ENCODE results near the gene RAPGEF6. TPM values are rescaled to one million over a fixed set of nuclear protein-coding genes. Genes with fewer than 3 reads are reported as not detected.
A peak's percentile ranks its signal among the peaks of the same experiment; 100 is the strongest.

RAPGEF6 gene
- total RNA-seq, 1 experiment from 2014 or later = 26.1 TPM

DNA sequence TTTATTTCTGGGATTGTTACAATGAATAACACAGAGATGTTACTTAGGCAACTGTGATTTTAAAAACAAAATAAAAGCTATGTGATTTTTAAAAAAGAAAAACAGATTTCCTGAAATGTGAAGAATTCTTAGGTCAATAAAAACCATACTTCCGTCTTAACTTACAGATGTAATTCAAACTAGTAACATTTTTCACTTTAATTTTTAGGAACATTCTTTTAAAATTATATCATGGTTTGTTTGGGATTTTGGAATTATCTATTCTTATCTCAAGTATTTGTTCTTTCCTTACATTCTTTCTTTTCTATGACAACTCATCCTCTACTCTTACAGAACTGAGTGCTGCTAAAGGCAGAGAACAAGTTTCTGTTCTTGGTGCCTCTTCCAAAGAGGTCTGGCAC lies 159.5 kb downstream of the RAPGEF6 start:
- Histone ChIP-seq H3K36me3 (ENCODE audit: insufficient read depth, low read length, poor library complexity, severe bottlenecking) (peaks cover 6% of the 10 kb centered on the region), H3K27ac (ENCODE audit: low read depth, low read length, poor library complexity, severe bottlenecking) (no peak overlapping the region), H3K4me3 (ENCODE audit: low read depth, low read length, poor library complexity, severe bottlenecking) (no peak overlapping the region), H3K4me1 (ENCODE audit: insufficient read depth, low read length, poor library complexity, severe bottlenecking) (peaks cover 5% of the 10 kb centered on the region), H3K9me3 (ENCODE audit: low read depth, low read length, poor library complexity, severe bottlenecking) (no peaks in the 10 kb centered on the region), H3K27me3 (replicated peaks; ENCODE audit: insufficient read depth, low read depth, low read length, poor library complexity) (no peaks in the 10 kb centered on the region)
- ChIA-PET POLR2A (ENCODE audit: low non-redundant PET) (no interaction called here), CTCF (no interaction called here)
- BruUV-seq (replicated peaks) = no TSS peak
- no peak for TF ChIP-seq EZH2 (IDR thresholded peaks at IDR 0.05; ENCODE audit: borderline replicate concordance, low read depth, low read length, poor library complexity, severe bottlenecking)
- TF ChIP-seq, protein P1, sequence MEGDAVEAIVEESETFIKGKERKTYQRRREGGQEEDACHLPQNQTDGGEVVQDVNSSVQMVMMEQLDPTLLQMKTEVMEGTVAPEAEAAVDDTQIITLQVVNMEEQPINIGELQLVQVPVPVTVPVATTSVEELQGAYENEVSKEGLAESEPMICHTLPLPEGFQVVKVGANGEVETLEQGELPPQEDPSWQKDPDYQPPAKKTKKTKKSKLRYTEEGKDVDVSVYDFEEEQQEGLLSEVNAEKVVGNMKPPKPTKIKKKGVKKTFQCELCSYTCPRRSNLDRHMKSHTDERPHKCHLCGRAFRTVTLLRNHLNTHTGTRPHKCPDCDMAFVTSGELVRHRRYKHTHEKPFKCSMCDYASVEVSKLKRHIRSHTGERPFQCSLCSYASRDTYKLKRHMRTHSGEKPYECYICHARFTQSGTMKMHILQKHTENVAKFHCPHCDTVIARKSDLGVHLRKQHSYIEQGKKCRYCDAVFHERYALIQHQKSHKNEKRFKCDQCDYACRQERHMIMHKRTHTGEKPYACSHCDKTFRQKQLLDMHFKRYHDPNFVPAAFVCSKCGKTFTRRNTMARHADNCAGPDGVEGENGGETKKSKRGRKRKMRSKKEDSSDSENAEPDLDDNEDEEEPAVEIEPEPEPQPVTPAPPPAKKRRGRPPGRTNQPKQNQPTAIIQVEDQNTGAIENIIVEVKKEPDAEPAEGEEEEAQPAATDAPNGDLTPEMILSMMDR (conservative IDR thresholded peaks at IDR 0.05; ENCODE audit: low read depth, low read length) = no peak
- no peak for DNase-seq (ENCODE audit: low spot score)
- intact Hi-C loops (cut with micrococcal nuclease; ENCODE audit: unreplicated experiment) = no loop called here

GRCh38 chr5:131473731-131474130 lies 161.3 kb downstream of the RAPGEF6 start:
- H3K9me3 ChIP-seq (ENCODE audit: low read depth, low read length, poor library complexity, severe bottlenecking) = no peaks in the 10 kb centered on the region
- no peak overlapping the region for H3K27ac ChIP-seq (ENCODE audit: low read depth, low read length, poor library complexity, severe bottlenecking)
- TF ChIP-seq, protein P1 (conservative IDR thresholded peaks at IDR 0.05; ENCODE audit: low read depth, low read length) = no peak
- no peak for TF ChIP-seq EZH2 (IDR thresholded peaks at IDR 0.05; ENCODE audit: borderline replicate concordance, low read depth, low read length, poor library complexity, severe bottlenecking)
- H3K4me3 ChIP-seq (ENCODE audit: low read depth, low read length, poor library complexity, severe bottlenecking) = no peak overlapping the region
- CTCF ChIA-PET = no interaction called here
- peaks cover 2% of the 10 kb centered on the region for H3K36me3 ChIP-seq (ENCODE audit: insufficient read depth, low read length, poor library complexity, severe bottlenecking)
- intact Hi-C loops (cut with micrococcal nuclease; ENCODE audit: unreplicated experiment) = no loop called here
- peaks cover 5% of the 10 kb centered on the region for H3K4me1 ChIP-seq (ENCODE audit: insufficient read depth, low read length, poor library complexity, severe bottlenecking)
- BruUV-seq (replicated peaks) = no TSS peak
- POLR2A ChIA-PET (ENCODE audit: low non-redundant PET) = no interaction called here
- no peak for DNase-seq (ENCODE audit: low spot score)
- no peaks in the 10 kb centered on the region for H3K27me3 ChIP-seq (replicated peaks; ENCODE audit: insufficient read depth, low read depth, low read length, poor library complexity)

DNA sequence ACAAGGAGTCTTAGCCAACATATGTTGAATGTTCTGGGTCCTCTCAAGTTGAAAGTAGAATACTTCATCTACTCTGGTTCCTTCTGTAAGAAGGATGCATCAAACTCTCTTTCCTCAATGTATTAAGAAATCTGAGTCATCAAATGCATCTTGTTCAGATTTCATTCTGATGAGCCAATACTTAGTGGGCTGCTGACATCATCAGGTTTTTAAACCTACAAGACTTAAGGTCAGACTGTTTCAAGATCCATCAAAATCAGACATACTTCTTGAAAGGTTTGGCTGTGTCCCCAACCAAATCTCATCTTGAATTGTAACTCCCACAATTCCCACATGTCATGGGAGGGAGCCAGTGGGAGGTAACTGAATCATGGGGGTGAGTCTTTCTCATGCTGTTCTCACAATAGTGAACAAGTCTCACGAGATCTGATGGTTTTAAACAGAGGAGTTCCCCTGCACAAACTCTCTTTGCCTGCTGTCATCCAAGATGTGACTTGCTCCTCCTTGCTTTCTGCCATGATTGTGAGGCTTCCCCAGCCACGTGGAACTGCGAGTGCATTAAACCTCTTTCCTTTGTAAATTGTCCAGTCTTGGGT lies 168.8 kb downstream of the RAPGEF6 start:
- ChIA-PET CTCF (no interaction called here), POLR2A (ENCODE audit: low non-redundant PET) (no interaction called here)
- BruUV-seq (replicated peaks) = no TSS peak
- H3K27ac ChIP-seq (ENCODE audit: low read depth, low read length, poor library complexity, severe bottlenecking) = no peak overlapping the region
- no peaks in the 10 kb centered on the region for H3K9me3 ChIP-seq (ENCODE audit: low read depth, low read length, poor library complexity, severe bottlenecking)
- H3K4me1 ChIP-seq (ENCODE audit: insufficient read depth, low read length, poor library complexity, severe bottlenecking) = peaks cover 16% of the 10 kb centered on the region
- H3K27me3 ChIP-seq (replicated peaks; ENCODE audit: insufficient read depth, low read depth, low read length, poor library complexity) = no peaks in the 10 kb centered on the region
- no peaks in the 10 kb centered on the region for H3K36me3 ChIP-seq (ENCODE audit: insufficient read depth, low read length, poor library complexity, severe bottlenecking)
- DNase-seq (ENCODE audit: low spot score) = peak; percentile 18
- no peak for TF ChIP-seq EZH2 (IDR thresholded peaks at IDR 0.05; ENCODE audit: borderline replicate concordance, low read depth, low read length, poor library complexity, severe bottlenecking)
- TF ChIP-seq, protein P1 (conservative IDR thresholded peaks at IDR 0.05; ENCODE audit: low read depth, low read length) = no peak
- intact Hi-C loops (cut with micrococcal nuclease; ENCODE audit: unreplicated experiment) = no loop called here
- H3K4me3 ChIP-seq (ENCODE audit: low read depth, low read length, poor library complexity, severe bottlenecking) = no peak overlapping the region

Measured in A673 (cell line).